SK-N-SH treated with all-trans-retinoic acid at 6 μM for 48 hours (cell line): ENCODE results near the gene TRAPPC1.

Experiments
- ESRRG ChIP-seq: fragments of 250-450 bp; sonication (Bioruptor Pico); IDR thresholded peaks from 2 replicates; pipeline ENCODE4 v1.6.1; 2021; ENCODE audit warnings: mild to moderate bottlenecking
- GLIS3 ChIP-seq: fragments of 250-450 bp; sonication (Bioruptor Pico); IDR thresholded peaks from 2 replicates; pipeline ENCODE4 v1.5.0; 2020; ENCODE audit warnings: mild to moderate bottlenecking, moderate library complexity
- PATZ1 ChIP-seq: fragments of 250-450 bp; sonication (Bioruptor Pico); IDR thresholded peaks from 2 replicates; pipeline ENCODE4 v1.8.0; 2020; ENCODE audit warnings: mild to moderate bottlenecking, moderate library complexity, borderline replicate concordance
- RARB ChIP-seq: fragments of 250-450 bp; sonication (Bioruptor Pico); IDR thresholded peaks from 2 replicates; pipeline ENCODE4 v1.8.0; 2021; ENCODE audit warnings: mild to moderate bottlenecking, moderate library complexity
- TCF4 ChIP-seq: fragments of 250-450 bp; sonication (Bioruptor Pico); IDR thresholded peaks from 2 replicates; pipeline ENCODE4 v1.8.0; 2021; ENCODE audit warnings: mild to moderate bottlenecking, moderate library complexity, borderline replicate concordance
- ZFP3 ChIP-seq: fragments of 250-450 bp; sonication (Bioruptor Pico); IDR thresholded peaks from 2 replicates; pipeline ENCODE4 v1.5.0; 2020; ENCODE audit warnings: mild to moderate bottlenecking, moderate library complexity

GRCh38 chr17:7883781-7884386 is 47.9 kb downstream of the TRAPPC1 start:
- TF ChIP-seq RARB (CRISPR knock-in tag), result no peak
- TF ChIP-seq PATZ1 (CRISPR knock-in tag), result peak; percentile 100
- TF ChIP-seq ESRRG, result no peak
- no peak for TF ChIP-seq GLIS3 (CRISPR knock-in tag)
- no peak for TF ChIP-seq ZFP3 (CRISPR knock-in tag)
- TF ChIP-seq TCF4 (CRISPR knock-in tag), result no peak
